Measurements from ENCODE around the gene JSRP1.
A peak's percentile ranks its signal among the peaks of the same experiment; 100 is the strongest.

The JSRP1 gene

DNA sequence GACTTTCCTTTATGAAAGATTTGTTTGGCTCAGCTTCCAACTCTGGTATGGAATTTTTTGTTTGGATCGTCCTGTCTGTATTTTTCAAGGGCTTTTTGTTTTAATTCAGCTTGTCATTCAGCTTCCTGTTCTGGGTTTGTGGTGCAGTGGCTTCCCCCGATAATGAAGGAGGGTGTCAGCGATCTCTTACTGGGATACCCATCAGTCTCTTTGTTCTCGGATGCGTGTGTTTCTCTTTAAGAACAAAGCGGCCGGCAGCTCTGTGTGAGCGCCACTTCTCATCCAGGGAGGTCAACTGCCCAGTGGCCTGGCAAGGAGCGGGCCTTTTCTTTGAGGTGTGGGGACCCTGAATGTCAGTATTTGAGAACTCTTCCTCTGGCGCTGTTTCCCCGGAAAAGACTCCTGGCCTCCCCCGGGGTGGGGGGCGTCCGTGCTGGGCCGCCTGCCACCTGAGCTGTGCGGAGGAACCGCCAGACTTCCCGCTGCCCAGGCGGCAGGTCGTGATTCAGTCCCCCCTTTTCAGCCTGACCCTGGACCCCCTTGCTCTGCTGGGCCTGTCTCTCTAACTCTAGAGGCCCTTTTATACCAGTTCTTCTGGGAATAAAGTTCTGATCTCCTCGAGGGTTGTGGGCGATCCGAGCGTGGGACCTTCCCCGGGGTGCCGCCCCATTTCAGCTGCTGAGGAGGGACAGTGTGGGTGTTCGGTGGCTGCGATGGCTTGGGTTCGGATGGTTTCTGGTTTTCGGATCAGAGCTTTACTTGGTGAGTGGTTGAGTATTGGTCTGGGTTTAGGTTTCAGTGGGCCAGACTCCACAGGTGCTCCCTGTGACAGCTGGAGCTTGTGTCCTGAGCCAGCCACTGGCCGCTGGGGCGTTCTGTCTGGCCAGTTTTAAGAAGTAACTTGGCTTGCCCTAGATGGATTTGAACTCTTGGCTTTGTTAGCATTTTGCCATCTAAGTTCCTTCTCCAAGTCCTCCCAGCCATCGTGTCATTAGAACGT, 16.1 kb downstream of the JSRP1 start:
- DNase-seq: no peak
- Histone ChIP-seq H3K27ac (peak overlapping the region; percentile 48 to 68), H3K4me3 (peak overlapping the region; percentile 37 to 48), H3K27me3 (peaks cover 0 to 3% of the 10 kb centered on the region in 2 donors), H3K36me3 (peaks cover 18 to 24% (median 20%) of the 10 kb centered on the region in 3 donors), H3K9me3 (no peaks in the 10 kb centered on the region), H3K4me1 (peaks cover 0 to 71% (median 55%) of the 10 kb centered on the region in 4 donors)
- intact Hi-C loops (cut with DNase I; ENCODE audit: low total_unique reads): loop anchor here (5.0 kb wide), 3 partner anchors 32 to 152 kb away; no protein-coding TSS in a partner anchor
- TF ChIP-seq, protein P1, sequence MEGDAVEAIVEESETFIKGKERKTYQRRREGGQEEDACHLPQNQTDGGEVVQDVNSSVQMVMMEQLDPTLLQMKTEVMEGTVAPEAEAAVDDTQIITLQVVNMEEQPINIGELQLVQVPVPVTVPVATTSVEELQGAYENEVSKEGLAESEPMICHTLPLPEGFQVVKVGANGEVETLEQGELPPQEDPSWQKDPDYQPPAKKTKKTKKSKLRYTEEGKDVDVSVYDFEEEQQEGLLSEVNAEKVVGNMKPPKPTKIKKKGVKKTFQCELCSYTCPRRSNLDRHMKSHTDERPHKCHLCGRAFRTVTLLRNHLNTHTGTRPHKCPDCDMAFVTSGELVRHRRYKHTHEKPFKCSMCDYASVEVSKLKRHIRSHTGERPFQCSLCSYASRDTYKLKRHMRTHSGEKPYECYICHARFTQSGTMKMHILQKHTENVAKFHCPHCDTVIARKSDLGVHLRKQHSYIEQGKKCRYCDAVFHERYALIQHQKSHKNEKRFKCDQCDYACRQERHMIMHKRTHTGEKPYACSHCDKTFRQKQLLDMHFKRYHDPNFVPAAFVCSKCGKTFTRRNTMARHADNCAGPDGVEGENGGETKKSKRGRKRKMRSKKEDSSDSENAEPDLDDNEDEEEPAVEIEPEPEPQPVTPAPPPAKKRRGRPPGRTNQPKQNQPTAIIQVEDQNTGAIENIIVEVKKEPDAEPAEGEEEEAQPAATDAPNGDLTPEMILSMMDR (IDR thresholded peaks at IDR 0.05): no peak

DNA sequence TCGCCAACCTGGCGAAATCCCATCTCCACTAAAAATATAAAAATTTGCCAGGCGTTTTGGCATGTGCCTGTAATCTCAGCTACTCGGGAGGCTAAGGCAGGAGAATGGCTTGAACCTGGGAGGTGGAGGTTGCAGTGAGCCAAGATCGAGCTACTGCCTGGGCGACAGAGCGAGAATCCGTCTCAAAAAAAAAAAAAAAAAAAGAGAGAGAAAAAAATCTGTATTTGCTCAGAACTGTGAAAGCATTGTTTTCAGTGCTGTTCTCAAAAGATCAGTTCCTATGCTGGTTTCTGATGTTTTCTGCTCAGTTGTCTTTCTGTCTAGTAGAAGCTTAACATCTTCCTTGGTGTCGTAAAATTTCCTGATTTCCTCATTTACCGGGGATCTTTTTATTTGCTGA, 17.0 kb downstream of the JSRP1 start:
- intact Hi-C loops (cut with DNase I; ENCODE audit: low total_unique reads): loop anchor here (5.0 kb wide), 3 partner anchors 33 to 153 kb away; no protein-coding TSS in a partner anchor
- no peak for DNase-seq
- Histone ChIP-seq H3K9me3 (no peaks in the 10 kb centered on the region), H3K27ac (peak overlapping the region in 1 of 2 donors; percentile 68), H3K4me3 (no peak overlapping the region), H3K27me3 (no peaks in the 10 kb centered on the region), H3K4me1 (peaks cover 0 to 80% (median 64%) of the 10 kb centered on the region in 4 donors), H3K36me3 (peaks cover 9 to 20% (median 11%) of the 10 kb centered on the region in 3 donors)
- TF ChIP-seq, protein P1 (IDR thresholded peaks at IDR 0.05): no peak

DNA sequence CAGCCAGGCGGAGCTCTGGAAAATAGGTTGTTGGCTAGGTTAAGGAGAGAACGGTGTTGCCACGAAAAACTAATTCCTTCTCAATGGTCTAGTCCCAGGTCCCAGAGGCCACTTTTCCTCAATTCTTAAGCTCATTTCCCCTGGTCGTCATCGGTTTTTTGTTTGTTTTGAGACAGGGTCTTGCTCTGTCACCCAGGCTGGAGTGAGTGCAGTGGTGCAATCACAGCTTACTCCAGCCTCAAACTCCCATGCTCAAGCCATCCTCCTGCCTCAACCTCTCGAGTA, 18.4 kb downstream of the JSRP1 start:
- no peak for DNase-seq
- no peaks in the 10 kb centered on the region for H3K27me3 ChIP-seq
- TF ChIP-seq, protein P1 (IDR thresholded peaks at IDR 0.05): no peak
- H3K9me3 ChIP-seq: no peaks in the 10 kb centered on the region
- intact Hi-C loops (cut with DNase I; ENCODE audit: low total_unique reads): loop anchor here (5.0 kb wide), 3 partner anchors 34 to 154 kb away; no protein-coding TSS in a partner anchor
- H3K4me3 ChIP-seq: peak overlapping the region; percentile 70 to 73
- H3K36me3 ChIP-seq: peaks cover 0 to 20% (median 11%) of the 10 kb centered on the region in 3 donors
- peak overlapping the region in 1 of 2 donors; percentile 98 for H3K27ac ChIP-seq
- H3K4me1 ChIP-seq: peaks cover 0 to 83% (median 64%) of the 10 kb centered on the region in 4 donors

DNA sequence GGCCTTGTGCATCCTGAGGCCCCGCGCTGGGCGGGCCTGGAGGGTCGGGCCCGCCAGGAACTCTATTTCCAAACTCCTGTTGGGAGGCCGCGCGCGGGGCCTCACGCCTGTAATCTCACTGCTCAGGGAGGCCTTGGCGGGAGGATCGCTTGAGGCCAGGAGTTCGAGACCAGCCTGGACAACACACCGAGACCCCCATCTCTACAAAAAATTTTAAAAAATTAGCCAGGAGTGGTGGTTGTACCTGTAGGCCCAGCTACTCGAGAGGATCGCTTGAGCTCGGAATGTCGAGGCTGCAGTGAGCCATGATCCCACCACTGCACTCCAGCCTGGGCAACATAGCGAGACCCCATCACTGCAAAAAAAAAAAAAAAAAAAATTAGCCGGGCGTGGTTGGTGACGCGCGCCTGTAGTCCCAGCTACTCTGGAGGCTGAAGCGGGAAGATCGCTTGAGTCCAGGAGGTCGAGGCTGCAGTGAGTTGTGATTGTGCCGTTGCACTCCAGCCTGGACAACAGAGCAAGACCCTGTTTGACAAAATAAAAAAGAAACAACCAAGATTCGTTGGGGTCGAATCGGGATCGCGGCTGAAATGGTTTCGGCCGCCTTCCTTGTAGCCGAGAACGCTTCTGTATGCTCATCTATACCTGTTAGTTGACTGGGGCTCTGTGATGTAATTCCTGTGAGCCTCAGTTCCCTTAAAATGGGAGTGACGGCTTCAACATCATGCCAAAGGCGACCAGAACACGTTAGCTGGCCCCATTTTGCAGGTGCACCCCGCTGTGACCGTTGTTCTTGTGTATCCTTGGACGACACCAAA, 19.0 kb downstream of the JSRP1 start:
- TF ChIP-seq, protein P1 (IDR thresholded peaks at IDR 0.05): no peak
- no peaks in the 10 kb centered on the region for H3K9me3 ChIP-seq
- peak overlapping the region; percentile 70 to 73 for H3K4me3 ChIP-seq
- no peak for DNase-seq
- no peaks in the 10 kb centered on the region for H3K27me3 ChIP-seq
- H3K27ac ChIP-seq: peak overlapping the region; percentile 88 to 98
- peaks cover 0 to 79% (median 62%) of the 10 kb centered on the region in 4 donors for H3K4me1 ChIP-seq
- H3K36me3 ChIP-seq: peaks cover 0 to 24% (median 17%) of the 10 kb centered on the region in 3 donors
- intact Hi-C loops (cut with DNase I; ENCODE audit: low total_unique reads): loop anchor here (5.0 kb wide), 3 partner anchors 35 to 155 kb away; no protein-coding TSS in a partner anchor

DNA sequence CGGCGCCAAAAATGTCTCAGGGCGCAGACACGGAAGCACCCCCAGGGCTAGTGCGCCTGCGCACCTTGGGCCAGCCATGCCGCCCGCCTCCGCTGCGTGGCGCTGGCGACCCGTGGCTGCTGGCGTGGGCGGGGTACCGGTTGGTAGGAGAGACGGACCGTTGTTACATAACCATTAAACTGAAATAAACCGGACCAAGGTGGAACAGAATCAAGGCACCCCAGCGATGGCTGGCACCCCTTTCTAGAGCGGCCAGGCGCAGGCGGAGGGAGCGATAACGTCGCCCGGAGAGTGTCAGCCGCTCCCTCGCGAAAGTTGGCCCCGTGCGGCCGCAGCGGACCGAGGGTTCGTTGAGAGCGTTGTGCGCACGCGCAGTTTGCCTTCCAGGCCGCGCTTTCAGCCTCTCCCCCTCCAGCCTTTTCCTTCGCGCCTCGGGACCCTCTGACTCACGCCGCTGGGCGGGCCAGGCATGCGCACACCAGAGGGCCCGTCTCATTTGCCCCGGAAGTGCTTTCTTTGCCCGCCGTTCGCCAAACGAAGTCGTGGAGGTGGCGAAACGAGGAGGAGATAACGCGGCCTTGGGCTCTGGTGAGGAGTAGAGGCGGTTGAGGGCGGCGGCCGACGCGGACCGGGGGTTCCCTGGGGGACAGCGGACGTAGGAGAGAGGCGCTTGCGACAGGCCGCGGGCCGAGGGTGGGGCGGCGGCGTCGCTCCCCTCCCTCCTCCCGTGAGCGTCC, 19.7 kb downstream of the JSRP1 start, which contains the start of the genes PLEKHJ1 and SF3A2:
Gene PLEKHJ1 (minus strand): TSS at position 16 of the 737 bp plus-strand sequence. CDS start 81 bp downstream, outside the sequence.
Gene SF3A2 (plus strand): TSS at position 511 of the 737 bp plus-strand sequence. CDS start 6,595 bp downstream, outside the sequence.
- Histone ChIP-seq H3K27me3 (no peaks in the 10 kb centered on the region), H3K36me3 (peaks cover 0 to 32% (median 24%) of the 10 kb centered on the region in 3 donors), H3K4me3 (peak within 1 kb of the TSS; percentile 70 to 73), H3K27ac (peak within 1 kb of the TSS; percentile 88 to 98), H3K9me3 (no peaks in the 10 kb centered on the region), H3K4me1 (peaks cover 0 to 71% (median 54%) of the 10 kb centered on the region in 4 donors)
- TF ChIP-seq, protein P1 (IDR thresholded peaks at IDR 0.05): peak; percentile 99 to 100
- DNase-seq: peak; percentile 95 to 98
- intact Hi-C loops (cut with DNase I; ENCODE audit: low total_unique reads): loop anchor here (5.0 kb wide), 3 partner anchors 36 to 156 kb away; no protein-coding TSS in a partner anchor

All from tibial artery (tissue), 4 donors.